ENCODE data around the gene POPDC2. TPM values are rescaled to one million over a fixed set of nuclear protein-coding genes. Genes with fewer than 3 reads are reported as not detected.

The POPDC2 gene
- total and polyA plus RNA-seq, 2 experiments from 2014 or later = 107 to 180 TPM

- Histone ChIP-seq H3K4me3 (no peak overlapping the region), H3K36me3 (no peaks in the 10 kb centered on the region), H3K27me3 (no peaks in the 10 kb centered on the region), H3K9me3 (ENCODE audit: low read depth) (no peaks in the 10 kb centered on the region), H3K4me1 (ENCODE audit: low read depth) (peaks cover 32% of the 10 kb centered on the region), H3K27ac (no peak overlapping the region)
- TF ChIP-seq CTCF (IDR thresholded peaks at IDR 0.05; ENCODE audit: low read depth, low read length) = no peak
- peak in 1 of 2 donors; percentile 66 for DNase-seq (ENCODE audit: low read depth in 1 of 2, low spot score in 1 of 2)
Observed at GRCh38 chr3:119604878-119605277, 55.5 kb downstream of the POPDC2 start.

GRCh38 chr3:119602676-119603075 is 57.7 kb downstream of the POPDC2 start:
- no peak overlapping the region for H3K4me3 ChIP-seq
- no peaks in the 10 kb centered on the region for H3K9me3 ChIP-seq (ENCODE audit: low read depth)
- H3K36me3 ChIP-seq = no peaks in the 10 kb centered on the region
- peaks cover 39% of the 10 kb centered on the region for H3K4me1 ChIP-seq (ENCODE audit: low read depth)
- DNase-seq (ENCODE audit: low read depth in 1 of 2, low spot score in 1 of 2) = no peak
- no peak for TF ChIP-seq CTCF (IDR thresholded peaks at IDR 0.05; ENCODE audit: low read depth, low read length)
- no peak overlapping the region for H3K27ac ChIP-seq
- no peaks in the 10 kb centered on the region for H3K27me3 ChIP-seq

- no peaks in the 10 kb centered on the region for H3K9me3 ChIP-seq (ENCODE audit: low read depth)
- no peak overlapping the region for H3K27ac ChIP-seq
- no peak for DNase-seq (ENCODE audit: low read depth in 1 of 2, low spot score in 1 of 2)
- no peaks in the 10 kb centered on the region for H3K36me3 ChIP-seq
- H3K4me1 ChIP-seq (ENCODE audit: low read depth) = peaks cover 39% of the 10 kb centered on the region
- no peaks in the 10 kb centered on the region for H3K27me3 ChIP-seq
- no peak for TF ChIP-seq CTCF (IDR thresholded peaks at IDR 0.05; ENCODE audit: low read depth, low read length)
- H3K4me3 ChIP-seq = no peak overlapping the region
Observed at GRCh38 chr3:119601154-119601553, 59.2 kb downstream of the POPDC2 start.

GRCh38 chr3:119600732-119601131 is 59.7 kb downstream of the POPDC2 start:
- Histone ChIP-seq H3K27ac (no peak overlapping the region), H3K4me1 (ENCODE audit: low read depth) (peaks cover 39% of the 10 kb centered on the region), H3K9me3 (ENCODE audit: low read depth) (no peaks in the 10 kb centered on the region), H3K27me3 (no peaks in the 10 kb centered on the region), H3K36me3 (no peaks in the 10 kb centered on the region), H3K4me3 (no peak overlapping the region)
- DNase-seq (ENCODE audit: low read depth in 1 of 2, low spot score in 1 of 2) = peak in 1 of 2 donors; percentile 58
- peak; percentile 42 for TF ChIP-seq CTCF (IDR thresholded peaks at IDR 0.05; ENCODE audit: low read depth, low read length)

- Histone ChIP-seq H3K27ac (no peak overlapping the region), H3K9me3 (ENCODE audit: low read depth) (no peaks in the 10 kb centered on the region), H3K27me3 (no peaks in the 10 kb centered on the region), H3K4me1 (ENCODE audit: low read depth) (peaks cover 39% of the 10 kb centered on the region), H3K36me3 (no peaks in the 10 kb centered on the region), H3K4me3 (no peak overlapping the region)
- no peak for TF ChIP-seq CTCF (IDR thresholded peaks at IDR 0.05; ENCODE audit: low read depth, low read length)
- DNase-seq (ENCODE audit: low read depth in 1 of 2, low spot score in 1 of 2) = no peak
Observed at GRCh38 chr3:119599558-119600174, 60.7 kb downstream of the POPDC2 start.

Measured in cardiac muscle cell (in vitro differentiated cells and primary cell).